ELR (cell line): ENCODE measurements around the gene ASTN2.
"Not testable (repeated sequence)": the region's sequence is repeated elsewhere in the genome, so short reads cannot be mapped to it uniquely, and the experiment has no call there.

ENCODE experiments used
- DNase-seq: peaks from one replicate; pipeline ENCODE4 v3.0.0-alpha.2; 2015; ENCODE audit warnings: low read depth

ASTN2 gene

GRCh38 chr9:116910201-116910600 lies 504.7 kb downstream of the ASTN2 start:
- no peak for DNase-seq

GRCh38 chr9:116907989-116908388 lies 506.9 kb downstream of the ASTN2 start:
- DNase-seq = no peak

GRCh38 chr9:116905171-116905588 lies 509.7 kb downstream of the ASTN2 start:
- DNase-seq = no peak

- DNase-seq = no peak
These were observed 510.7 kb downstream of the ASTN2 start for GRCh38 chr9:116904165-116904564.

GRCh38 chr9:116901260-116901659 lies 513.6 kb downstream of the ASTN2 start:
- DNase-seq = peak; percentile 74

- DNase-seq = no peak
These were observed 514.3 kb downstream of the ASTN2 start for GRCh38 chr9:116900543-116900942.

- no peak for DNase-seq
These were observed 514.9 kb downstream of the ASTN2 start for GRCh38 chr9:116900007-116900367.

GRCh38 chr9:116899337-116900006 lies 515.4 kb downstream of the ASTN2 start:
- peak; percentile 76 for DNase-seq

- DNase-seq = not testable (repeated sequence)
These were observed 516.7 kb downstream of the ASTN2 start for GRCh38 chr9:116898131-116898530.

GRCh38 chr9:116897201-116897600 lies 517.7 kb downstream of the ASTN2 start:
- no peak for DNase-seq

- no peak for DNase-seq
These were observed 518.9 kb downstream of the ASTN2 start for GRCh38 chr9:116895961-116896360.

- peak; percentile 4 for DNase-seq
These were observed 523.4 kb downstream of the ASTN2 start for GRCh38 chr9:116891424-116891823.

GRCh38 chr9:116888476-116888875 lies 526.4 kb downstream of the ASTN2 start:
- DNase-seq = not testable (repeated sequence)

- DNase-seq = no peak
These were observed 526.8 kb downstream of the ASTN2 start for GRCh38 chr9:116888066-116888465.

GRCh38 chr9:116883676-116884075 lies 531.2 kb downstream of the ASTN2 start:
- DNase-seq = no peak

GRCh38 chr9:116877072-116877471 lies 537.8 kb downstream of the ASTN2 start:
- no peak for DNase-seq

GRCh38 chr9:116875576-116875975 lies 539.3 kb downstream of the ASTN2 start:
- no peak for DNase-seq

- DNase-seq = no peak
These were observed 540.6 kb downstream of the ASTN2 start for GRCh38 chr9:116873937-116874914.

GRCh38 chr9:116873491-116873890 lies 541.4 kb downstream of the ASTN2 start:
- DNase-seq = no peak

GRCh38 chr9:116870566-116870965 lies 544.3 kb downstream of the ASTN2 start:
- DNase-seq = peak; percentile 14

GRCh38 chr9:116868201-116868600 lies 546.7 kb downstream of the ASTN2 start:
- DNase-seq = no peak

- no peak for DNase-seq
These were observed 553.5 kb downstream of the ASTN2 start for GRCh38 chr9:116861321-116861720.

GRCh38 chr9:116860509-116861120 lies 554.2 kb downstream of the ASTN2 start:
- peak; percentile 59 for DNase-seq
